ENCODE measurements around the gene CROT. TPM values are rescaled to one million over a fixed set of nuclear protein-coding genes. Genes with fewer than 3 reads are reported as not detected.
A peak's percentile ranks its signal among the peaks of the same experiment; 100 is the strongest.

The CROT gene
- total RNA-seq, 2 donors from 2014 or later = 17.0 to 35.0 TPM

DNA sequence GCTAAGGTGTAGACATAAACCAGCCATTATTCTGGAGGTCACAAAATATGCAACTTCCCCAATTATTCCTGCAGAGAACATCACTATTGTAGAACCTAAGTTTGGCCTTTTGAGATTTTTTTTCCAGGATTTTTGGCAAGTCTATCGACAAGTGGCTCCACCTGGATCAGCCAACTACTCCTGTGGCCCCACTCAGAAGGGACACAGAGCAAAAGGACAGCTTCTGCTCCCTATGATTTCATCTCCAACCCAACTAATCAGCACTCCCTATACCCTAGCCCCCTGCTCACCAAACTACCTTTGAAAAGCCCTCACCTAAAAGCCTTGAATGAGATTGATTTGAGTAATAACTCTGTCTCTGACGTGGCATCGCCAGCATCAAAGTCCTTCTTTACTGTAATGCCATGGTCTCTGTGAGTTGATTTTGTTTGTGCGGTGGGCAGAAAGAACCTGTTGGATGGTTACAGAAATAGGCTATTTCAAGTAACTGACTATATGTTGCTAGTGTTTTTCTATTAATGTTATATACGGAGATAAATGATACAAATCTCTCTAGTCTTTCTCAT, 13.7 kb upstream of the CROT start:
- no peaks in the 10 kb centered on the region for H3K27me3 ChIP-seq (replicated peaks; ENCODE audit: insufficient read depth)
- intact Hi-C loops (cut with DNase I) = no loop called here
- no peaks in the 10 kb centered on the region for H3K36me3 ChIP-seq
- H3K4me3 ChIP-seq = no peak overlapping the region
- TF ChIP-seq POLR2A (IDR thresholded peaks at IDR 0.05) (no peak), CTCF (IDR thresholded peaks at IDR 0.05) (no peak), POLR2AphosphoS5 (IDR thresholded peaks at IDR 0.05) (no peak)
- DNase-seq (ENCODE audit: low spot score) = no peak
- H3K4me1 ChIP-seq (replicated peaks) = no peaks in the 10 kb centered on the region
- no peaks in the 10 kb centered on the region for H3K9me3 ChIP-seq
- WGBS = 95% methylated on average over 5 of the region's 5 CpGs
- no peak overlapping the region for H3K27ac ChIP-seq

- H3K36me3 ChIP-seq = no peaks in the 10 kb centered on the region
- no peaks in the 10 kb centered on the region for H3K9me3 ChIP-seq
- intact Hi-C loops (cut with DNase I) = no loop called here
- DNase-seq (ENCODE audit: low spot score) = no peak
- no peaks in the 10 kb centered on the region for H3K4me1 ChIP-seq (replicated peaks)
- no peaks in the 10 kb centered on the region for H3K27me3 ChIP-seq (replicated peaks; ENCODE audit: insufficient read depth)
- TF ChIP-seq POLR2AphosphoS5 (IDR thresholded peaks at IDR 0.05) = no peak
- WGBS = 91% methylated on average over 2 of the region's 2 CpGs
- no peak overlapping the region for H3K4me3 ChIP-seq
- H3K27ac ChIP-seq = no peak overlapping the region
Measured at GRCh38 chr7:87332321-87332720, 13.1 kb upstream of the CROT start.

DNA sequence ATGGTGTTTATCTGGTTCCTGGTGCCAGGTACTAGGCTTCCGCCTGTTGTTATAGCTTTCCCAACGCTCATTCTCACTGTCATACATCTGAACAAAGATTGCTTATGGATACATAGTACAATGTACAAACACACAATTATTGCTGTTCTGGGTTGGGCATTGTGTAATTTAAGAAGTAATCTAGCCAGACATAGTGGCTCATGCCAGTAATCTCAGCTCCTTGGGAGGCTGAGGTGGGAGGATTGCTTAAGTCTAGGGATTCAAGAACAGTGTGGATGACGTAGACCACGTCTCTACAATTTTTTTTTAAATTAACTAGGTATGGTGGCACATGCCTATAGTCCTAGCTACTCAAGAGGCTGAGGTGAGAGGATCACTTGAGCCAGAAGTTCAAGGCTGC, 9.3 kb upstream of the CROT start:
- Histone ChIP-seq H3K27me3 (replicated peaks; ENCODE audit: insufficient read depth) (no peaks in the 10 kb centered on the region), H3K36me3 (no peaks in the 10 kb centered on the region), H3K9me3 (no peaks in the 10 kb centered on the region), H3K4me3 (no peak overlapping the region), H3K27ac (no peak overlapping the region), H3K4me1 (replicated peaks) (no peaks in the 10 kb centered on the region)
- TF ChIP-seq CTCF (IDR thresholded peaks at IDR 0.05) (no peak), POLR2A (IDR thresholded peaks at IDR 0.05) (no peak), POLR2AphosphoS5 (IDR thresholded peaks at IDR 0.05) (no peak)
- 97% methylated on average over 4 of the region's 4 CpGs for WGBS
- DNase-seq (ENCODE audit: low spot score) = no peak
- intact Hi-C loops (cut with DNase I) = no loop called here

GRCh38 chr7:87337331-87337730, 8.1 kb upstream of the CROT start:
- Histone ChIP-seq H3K4me1 (replicated peaks) (no peaks in the 10 kb centered on the region), H3K36me3 (no peaks in the 10 kb centered on the region), H3K27ac (no peak overlapping the region), H3K4me3 (no peak overlapping the region), H3K9me3 (no peaks in the 10 kb centered on the region), H3K27me3 (replicated peaks; ENCODE audit: insufficient read depth) (no peaks in the 10 kb centered on the region)
- intact Hi-C loops (cut with DNase I) = no loop called here
- no peak for DNase-seq (ENCODE audit: low spot score)
- TF ChIP-seq POLR2AphosphoS5 (IDR thresholded peaks at IDR 0.05) (no peak), CTCF (IDR thresholded peaks at IDR 0.05) (no peak), POLR2A (IDR thresholded peaks at IDR 0.05) (no peak)
- 93% methylated on average over 2 of the region's 2 CpGs for WGBS

DNA sequence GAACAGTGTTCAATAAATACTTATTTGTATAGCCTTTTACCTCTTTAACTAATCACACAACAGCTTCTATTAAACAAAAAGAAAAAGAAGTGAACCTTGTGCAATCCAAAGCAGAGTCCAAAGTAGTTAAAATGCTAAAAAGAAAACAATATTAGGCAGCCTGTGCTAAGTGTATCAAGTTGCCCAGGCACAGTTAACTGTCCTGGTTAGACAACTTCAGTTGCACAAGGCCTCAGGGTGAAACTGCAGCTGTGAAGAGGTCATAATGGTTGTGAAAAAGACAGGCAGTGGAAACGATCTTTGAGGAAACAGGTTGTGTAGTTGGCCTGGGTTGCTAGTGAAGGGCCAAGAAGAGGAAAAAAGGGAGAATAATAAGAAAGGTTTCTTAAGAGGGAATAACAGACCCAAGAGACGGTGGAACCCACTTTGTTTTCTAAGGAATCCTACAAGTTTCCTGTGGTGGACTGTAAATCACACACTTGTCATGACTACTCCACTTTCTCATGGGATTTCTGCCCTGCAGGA, 6.0 kb upstream of the CROT start:
- no peak overlapping the region for H3K27ac ChIP-seq
- H3K4me3 ChIP-seq = no peak overlapping the region
- intact Hi-C loops (cut with DNase I) = no loop called here
- H3K27me3 ChIP-seq (replicated peaks; ENCODE audit: insufficient read depth) = no peaks in the 10 kb centered on the region
- TF ChIP-seq POLR2AphosphoS5 (IDR thresholded peaks at IDR 0.05) = peak; percentile 18
- TF ChIP-seq POLR2A (IDR thresholded peaks at IDR 0.05) = no peak
- no peak for DNase-seq (ENCODE audit: low spot score)
- H3K4me1 ChIP-seq (replicated peaks) = no peaks in the 10 kb centered on the region
- WGBS = 30% methylated on average over 2 of the region's 2 CpGs
- no peaks in the 10 kb centered on the region for H3K36me3 ChIP-seq
- H3K9me3 ChIP-seq = no peaks in the 10 kb centered on the region

DNA sequence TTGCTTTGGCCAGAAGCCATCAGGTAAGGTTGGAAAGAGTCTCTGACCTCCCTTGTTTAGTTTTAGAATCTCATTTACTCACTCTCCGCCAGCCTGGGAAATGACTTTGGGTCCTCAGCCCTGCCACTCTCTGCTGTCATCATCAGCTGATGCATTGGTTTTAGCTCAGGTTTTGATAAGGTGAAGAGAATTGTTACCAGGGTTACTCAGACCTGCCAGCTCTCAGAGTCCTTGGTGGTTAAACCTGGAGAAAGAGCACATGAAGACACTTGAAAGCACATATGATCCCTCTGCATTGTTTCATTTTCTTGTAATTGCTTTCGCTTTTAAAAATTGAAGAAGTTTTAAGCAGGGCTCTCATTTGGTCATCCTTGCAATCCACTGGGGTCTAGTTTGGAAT, 4.0 kb upstream of the CROT start:
- intact Hi-C loops (cut with DNase I) = loop anchor here (10.0 kb wide), 1 partner anchor 533 kb away; the partner anchor contains the start of genes DBF4 and SLC25A40

More for the DNA sequence above, 4.0 kb upstream of the CROT start:
- no peak overlapping the region for H3K4me3 ChIP-seq
- no peak for DNase-seq (ENCODE audit: low spot score)
- WGBS = 94% methylated on average over 2 of the region's 2 CpGs
- H3K27me3 ChIP-seq (replicated peaks; ENCODE audit: insufficient read depth) = no peaks in the 10 kb centered on the region
- H3K36me3 ChIP-seq = no peaks in the 10 kb centered on the region
- no peaks in the 10 kb centered on the region for H3K9me3 ChIP-seq
- H3K4me1 ChIP-seq (replicated peaks) = no peaks in the 10 kb centered on the region
- TF ChIP-seq POLR2A (IDR thresholded peaks at IDR 0.05) (no peak), CTCF (IDR thresholded peaks at IDR 0.05) (no peak), POLR2AphosphoS5 (IDR thresholded peaks at IDR 0.05) (no peak)
- no peak overlapping the region for H3K27ac ChIP-seq
